GM12878 (cell line): Measurements from ENCODE around the gene ADAMTS4. TPM values are rescaled to one million over a fixed set of nuclear protein-coding genes. Genes with fewer than 3 reads are reported as not detected.
A peak's percentile ranks its signal among the peaks of the same experiment; 100 is the strongest.

ENCODE experiments used
- ATAC-seq: fragments of 200-7000 bp; cut with Tn5 transposase; 3 replicates; pipeline ENCODE4 v1.9.1; 2020; ENCODE audit warnings: mild to moderate bottlenecking, moderate library complexity
- BruUV-seq: library from RNA; stranded (reverse); fragments of 400-500 nt; replicated peaks from 2 replicates; lab custom pipeline; 2021; lab: Mats Ljungman, UMichigan
- CTCF ChIA-PET: fragments of 300-600 bp; sonication (Branson Sonifier 250); formaldehyde crosslinking; extraction: SDS; loops from one replicate; lab custom pipeline; 2021; ENCODE audit warnings: inconsistent platforms; lab: Yijun Ruan, JAX
- POLR2A ChIA-PET: fragments of 350-600 bp; formaldehyde crosslinking; extraction: SDS; loops from one replicate; lab custom pipeline; 2021; ENCODE audit warnings: inconsistent platforms; lab: Charles Lee
- RAD21 ChIA-PET: fragments of 300-600 bp; sonication (Branson Sonifier 250); formaldehyde crosslinking; loops from one replicate; lab custom pipeline; 2023; ENCODE audit warnings: antibody characterized with exemption; ENCODE audit not compliant: unreplicated experiment; lab: Charles Lee
- SMC1A ChIA-PET: fragments of 300-600 bp; sonication (Branson Sonifier 250); formaldehyde crosslinking; loops from one replicate; lab custom pipeline; 2023; ENCODE audit not compliant: unreplicated experiment, uncharacterized antibody; lab: Charles Lee
- DNase-seq: peaks from one replicate; pipeline ENCODE4 v3.0.0-alpha.2; 2011; ENCODE audit warnings: low read depth, low spot score
- FAIRE-seq: peaks from 3 replicates; lab custom pipeline; 2011; peaks lifted over from hg19 to GRCh38; lab: Jason Lieb, UNC
- H2AFZ ChIP-seq: 2 replicates; pipeline ENCODE4 v1.6.0; 2011; ENCODE audit warnings: low read depth, low read length, control low read depth; ENCODE audit not compliant: control insufficient read depth
- H3K27ac ChIP-seq: 2 replicates; pipeline ENCODE4 v1.5.1; 2011; ENCODE audit warnings: control low read depth; ENCODE audit not compliant: control insufficient read depth, insufficient read depth
- H3K27me3 ChIP-seq, 2 experiments: replicated peaks in 1 of 2; 2 replicates each; pipeline versions ENCODE4 v1.6.0 to v1.6.1; 2011; ENCODE audit warnings: low read length in 1 of 2; ENCODE audit not compliant: control insufficient read depth in 2 of 2, insufficient read depth in 2 of 2
- H3K36me3 ChIP-seq, 2 experiments: 2 replicates each; pipeline ENCODE4 v1.5.1; 2011; ENCODE audit warnings: low read length in 1 of 2; ENCODE audit not compliant: control insufficient read depth in 2 of 2, insufficient read depth in 2 of 2
- H3K4me1 ChIP-seq: 2 replicates; pipeline ENCODE4 v1.6.1; 2011; ENCODE audit warnings: mild to moderate bottlenecking, low read length, moderate library complexity, mixed read lengths; ENCODE audit not compliant: control insufficient read depth, insufficient read depth
- H3K4me2 ChIP-seq: 2 replicates; pipeline ENCODE4 v1.6.0; 2011; ENCODE audit warnings: control low read depth; ENCODE audit not compliant: control insufficient read depth, insufficient read depth
- H3K4me3 ChIP-seq: fragments of 200-600 bp; sonication (generic); 2 replicates; pipeline ENCODE4 v1.5.1; 2016
- H3K79me2 ChIP-seq: 2 replicates; pipeline ENCODE4 v1.6.0; 2011; ENCODE audit warnings: low read length; ENCODE audit not compliant: control insufficient read depth, insufficient read depth
- H3K9ac ChIP-seq: 2 replicates; pipeline ENCODE4 v1.8.0; 2011; ENCODE audit warnings: low read length, control low read depth, mixed read lengths; ENCODE audit not compliant: control insufficient read depth, insufficient read depth
- H3K9me3 ChIP-seq: replicated peaks from 3 replicates; pipeline ENCODE4 v1.5.1; 2011; ENCODE audit warnings: mild to moderate bottlenecking, low read length; ENCODE audit not compliant: control insufficient read depth, insufficient read depth
- H4K20me1 ChIP-seq: 2 replicates; pipeline ENCODE4 v1.6.0; 2011; ENCODE audit not compliant: control insufficient read depth, insufficient read depth
- BHLHE40 ChIP-seq, 2 experiments: fragments of 450-650 bp in 1 of 2; IDR thresholded peaks; 2 replicates each; pipeline ENCODE4 v1.6.1; 2011 to 2017; ENCODE audit warnings: low read depth in 2 of 2, borderline replicate concordance in 1 of 2, improper control_type of control experiment in 1 of 2, low read length in 1 of 2, mild to moderate bottlenecking in 1 of 2
- CREM ChIP-seq: IDR thresholded peaks from 2 replicates; pipeline ENCODE4 v1.6.1; 2014; ENCODE audit warnings: antibody characterized with exemption, low read depth
- JUNB ChIP-seq: IDR thresholded peaks from 2 replicates; pipeline ENCODE4 v1.6.1; 2016; ENCODE audit warnings: antibody characterized with exemption, mild to moderate bottlenecking
- KAT2A ChIP-seq: conservative IDR thresholded peaks from 2 replicates; pipeline ENCODE4 v1.6.1; 2011; ENCODE audit warnings: low read depth, low read length; ENCODE audit not compliant: control insufficient read depth
- POLR2AphosphoS5 ChIP-seq: IDR thresholded peaks from 2 replicates; pipeline ENCODE4 v1.6.1; 2011; ENCODE audit warnings: mild to moderate bottlenecking, low read length, inconsistent platforms
- RB1 ChIP-seq: fragments of 450-650 bp; formaldehyde crosslinking; IDR thresholded peaks from 2 replicates; pipeline ENCODE4 v1.6.1; 2017; ENCODE audit warnings: mild to moderate bottlenecking, borderline replicate concordance
- RUNX3 ChIP-seq: IDR thresholded peaks from 2 replicates; pipeline ENCODE4 v1.6.1; 2012; ENCODE audit warnings: low read length, inconsistent platforms
- SMAD1 ChIP-seq: fragments of 450-650 bp; IDR thresholded peaks from 2 replicates; pipeline ENCODE4 v1.6.1; 2018; ENCODE audit warnings: mild to moderate bottlenecking, low read depth; ENCODE audit not compliant: partially characterized antibody
- WGBS: methylation state at CpG from one replicate; pipeline ENCODE4 v1.1.6; 2016; ENCODE audit warnings: low lambda C conversion rate; ENCODE audit not compliant: insufficient replicate concordance, insufficient coverage; ENCODE audit errors: missing lambda C conversion rate; 5-methylcytosine and 5-hydroxymethylcytosine counted together
- in situ Hi-C: fragments of 300-500 bp; cut with MboI; formaldehyde crosslinking; loops from 9 replicates; pipeline ENCODE4 v1.14.3; 2018; ENCODE audit warnings: mixed read lengths
- intact Hi-C: fragments of 100-400 bp; cut with micrococcal nuclease; formaldehyde crosslinking; loops from one replicate; pipeline ENCODE4 v1.14.2; 2022; ENCODE audit not compliant: unreplicated experiment
- polyA plus RNA-seq, 11 experiments: library from polyadenylated mRNA; depleted of rRNA in 4 of 11; unstranded in 6 of 11; stranded (reverse) in 5 of 11; fragments of >200 nt; fragmentation: Nextera tagmentation in 4 of 11; fragmentation: Illumina TruSeq in 1 of 11; extraction: Ambion mirVana in 4 of 11; extraction: Trizol in 1 of 11; gene quantifications; 1 replicate in 1 of 11; 2 replicates in 10 of 11; pipeline versions ENCODE4 v1.2.1 to v1.2.3, GENCODE V29; 2011 to 2016; ENCODE audit warnings: inconsistent platforms in 2 of 11, missing spikeins in 2 of 11, low read depth in 1 of 11
- total RNA-seq, 4 experiments: library from RNA; depleted of rRNA in 3 of 4; stranded (reverse); fragments of >200 nt in 3 of 4; fragmentation: Illumina TruSeq in 1 of 4; extraction: Trizol in 1 of 4; gene quantifications; 2 replicates each; pipeline versions ENCODE4 v1.2.1 to v1.2.3, GENCODE V29; 2013 to 2021
- TF ChIP-seq, protein P1 (sequence below): fragments of 450-650 bp; IDR thresholded peaks from 2 replicates; pipeline ENCODE4 v1.6.1; 2016; ENCODE audit warnings: mild to moderate bottlenecking, moderate library complexity, borderline replicate concordance
- TF ChIP-seq, protein P2 (sequence below), 3 experiments: IDR thresholded peaks in 2 of 3; conservative IDR thresholded peaks in 1 of 3; 2 replicates each; pipeline ENCODE4 v1.5.1; 2011; ENCODE audit warnings: low read depth in 3 of 3, low read length in 3 of 3, mild to moderate bottlenecking in 3 of 3, control low read depth in 2 of 3, moderate library complexity in 2 of 3, inconsistent platforms in 1 of 3, mixed read lengths in 1 of 3; ENCODE audit not compliant: control insufficient read depth in 2 of 3, insufficient read depth in 1 of 3; ENCODE audit errors: extremely low read depth in 1 of 3
- TF ChIP-seq, protein P3 (sequence below): IDR thresholded peaks from 2 replicates; pipeline ENCODE4 v1.6.1; 2011; ENCODE audit warnings: borderline replicate concordance, low read depth, mild to moderate bottlenecking, moderate library complexity, mixed read lengths, low read length; ENCODE audit not compliant: insufficient read depth; ENCODE audit errors: extremely low read length

Gene ADAMTS4
- total and polyA plus RNA-seq, 10 of the 15 experiments (the other 5 are each of a cell fraction or from before 2014, with no cell fraction given), result 0.01 to 0.13 (median 0.05) TPM; not detected in 2

DNA sequence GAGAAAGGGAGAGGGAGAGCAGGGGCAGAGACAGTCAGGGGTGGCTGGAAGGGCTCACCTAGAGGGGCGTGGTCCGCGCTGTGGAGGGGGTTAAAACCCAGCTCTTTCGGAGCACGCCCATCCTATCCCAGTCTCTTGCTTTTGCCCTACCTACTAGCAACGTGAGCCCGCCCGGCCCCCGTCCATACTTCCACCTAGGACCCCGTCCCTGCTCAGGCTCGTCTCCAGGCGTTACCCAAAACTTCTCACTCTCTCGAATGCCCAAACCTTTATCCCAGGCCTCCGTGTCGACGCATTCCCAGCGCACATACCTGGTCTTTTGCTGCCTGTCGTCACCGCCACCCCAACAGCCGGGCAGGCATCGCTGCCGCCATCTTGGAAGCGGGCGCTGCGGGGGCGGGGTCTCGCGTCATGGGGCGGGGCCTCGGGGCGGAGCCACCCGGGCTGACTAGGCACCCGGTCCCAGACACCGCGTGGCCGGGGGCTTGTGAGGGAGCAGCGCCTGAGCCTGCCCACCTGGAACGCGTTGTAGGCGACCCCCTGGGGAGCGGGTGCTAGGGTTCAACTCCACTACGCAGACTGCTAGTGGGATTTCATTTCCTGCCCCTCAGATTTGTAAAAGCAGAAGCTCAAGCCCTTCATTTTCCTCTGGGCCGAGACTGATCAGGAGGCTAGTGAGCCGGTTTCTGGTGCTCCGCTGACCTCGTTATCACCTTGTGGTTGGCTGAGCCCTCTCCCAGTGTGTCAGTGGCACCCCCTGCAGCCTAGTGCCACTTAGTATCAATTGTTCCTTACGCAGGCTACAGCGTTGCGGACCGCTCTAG is 21.5 kb downstream of the ADAMTS4 start, which contains the start of gene B4GALT3:
TSS of gene B4GALT3 (minus strand) at position 396 of the 824 bp plus-strand sequence. CDS start 1,447 bp downstream, outside the sequence.
- peak within 1 kb of the TSS; percentile 87 for H3K4me2 ChIP-seq
- peak within 1 kb of the TSS; percentile 96 for H2AFZ ChIP-seq
- intact Hi-C loops, result no loop called here
- ATAC-seq (peak; percentile 93), DNase-seq (no peak), FAIRE-seq (no peak)
- ChIA-PET SMC1A (interaction anchor here (0.9 to 1.9 kb wide), 6 partner anchors 9 to 207 kb away, joined by 3 to 10 read pairs (median 4); partner anchors contain the start of genes PPOX and TOMM40L), CTCF (interaction anchor here (0.6 to 3.7 kb wide), 7 partner anchors 9 to 205 kb away, joined by 3 to 44 read pairs (median 7); partner anchors contain the start of genes PPOX and TOMM40L), RAD21 (interaction anchor here (1.0 to 2.9 kb wide), 4 partner anchors 12 to 48 kb away, joined by 4 to 21 read pairs (median 8); partner anchors contain the start of genes PPOX and TOMM40L), POLR2A (interaction anchor here (1.0 to 1.9 kb wide), 4 partner anchors 9 to 25 kb away, joined by 7 to 14 read pairs (median 8); partner anchors contain the start of genes NDUFS2 and PPOX)
- peak within 1 kb of the TSS; percentile 90 for H3K4me3 ChIP-seq
- peak within 1 kb of the TSS; percentile 69 for H3K9ac ChIP-seq
- H3K27me3 ChIP-seq, result no peaks in the 10 kb centered on the region
- peaks cover 6 to 26% of the 10 kb centered on the region in 2 experiments for H3K36me3 ChIP-seq
- TSS peak; percentile 86 for BruUV-seq
- 13% methylated on average over 50 of the region's 50 CpGs for WGBS
- H3K27ac ChIP-seq, result peak within 1 kb of the TSS; percentile 87
- no peaks in the 10 kb centered on the region for H4K20me1 ChIP-seq
- H3K4me1 ChIP-seq, result peaks cover 33% of the 10 kb centered on the region
- in situ Hi-C loops, result no loop called here
- peaks cover 23% of the 10 kb centered on the region for H3K79me2 ChIP-seq
- H3K9me3 ChIP-seq, result no peaks in the 10 kb centered on the region
- TF ChIP-seq KAT2A (no peak), CREM (peak; percentile 73), POLR2AphosphoS5 (peak; percentile 95), SMAD1 (no peak), RB1 (0 out of 2 replicates have a peak, but pooled peaks have one; percentile 38), RUNX3 (peak; percentile 51), BHLHE40 (IDR thresholded peaks at IDR 0.05; ENCODE audit: borderline replicate concordance in 1 of 2, low read depth in 2 of 2, low read length in 1 of 2) (no peak), JUNB (no peak)
- TF ChIP-seq, protein P1, sequence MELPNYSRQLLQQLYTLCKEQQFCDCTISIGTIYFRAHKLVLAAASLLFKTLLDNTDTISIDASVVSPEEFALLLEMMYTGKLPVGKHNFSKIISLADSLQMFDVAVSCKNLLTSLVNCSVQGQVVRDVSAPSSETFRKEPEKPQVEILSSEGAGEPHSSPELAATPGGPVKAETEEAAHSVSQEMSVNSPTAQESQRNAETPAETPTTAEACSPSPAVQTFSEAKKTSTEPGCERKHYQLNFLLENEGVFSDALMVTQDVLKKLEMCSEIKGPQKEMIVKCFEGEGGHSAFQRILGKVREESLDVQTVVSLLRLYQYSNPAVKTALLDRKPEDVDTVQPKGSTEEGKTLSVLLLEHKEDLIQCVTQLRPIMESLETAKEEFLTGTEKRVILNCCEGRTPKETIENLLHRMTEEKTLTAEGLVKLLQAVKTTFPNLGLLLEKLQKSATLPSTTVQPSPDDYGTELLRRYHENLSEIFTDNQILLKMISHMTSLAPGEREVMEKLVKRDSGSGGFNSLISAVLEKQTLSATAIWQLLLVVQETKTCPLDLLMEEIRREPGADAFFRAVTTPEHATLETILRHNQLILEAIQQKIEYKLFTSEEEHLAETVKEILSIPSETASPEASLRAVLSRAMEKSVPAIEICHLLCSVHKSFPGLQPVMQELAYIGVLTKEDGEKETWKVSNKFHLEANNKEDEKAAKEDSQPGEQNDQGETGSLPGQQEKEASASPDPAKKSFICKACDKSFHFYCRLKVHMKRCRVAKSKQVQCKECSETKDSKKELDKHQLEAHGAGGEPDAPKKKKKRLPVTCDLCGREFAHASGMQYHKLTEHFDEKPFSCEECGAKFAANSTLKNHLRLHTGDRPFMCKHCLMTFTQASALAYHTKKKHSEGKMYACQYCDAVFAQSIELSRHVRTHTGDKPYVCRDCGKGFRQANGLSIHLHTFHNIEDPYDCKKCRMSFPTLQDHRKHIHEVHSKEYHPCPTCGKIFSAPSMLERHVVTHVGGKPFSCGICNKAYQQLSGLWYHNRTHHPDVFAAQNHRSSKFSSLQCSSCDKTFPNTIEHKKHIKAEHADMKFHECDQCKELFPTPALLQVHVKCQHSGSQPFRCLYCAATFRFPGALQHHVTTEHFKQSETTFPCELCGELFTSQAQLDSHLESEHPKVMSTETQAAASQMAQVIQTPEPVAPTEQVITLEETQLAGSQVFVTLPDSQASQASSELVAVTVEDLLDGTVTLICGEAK, result no peak
- TF ChIP-seq, protein P2, sequence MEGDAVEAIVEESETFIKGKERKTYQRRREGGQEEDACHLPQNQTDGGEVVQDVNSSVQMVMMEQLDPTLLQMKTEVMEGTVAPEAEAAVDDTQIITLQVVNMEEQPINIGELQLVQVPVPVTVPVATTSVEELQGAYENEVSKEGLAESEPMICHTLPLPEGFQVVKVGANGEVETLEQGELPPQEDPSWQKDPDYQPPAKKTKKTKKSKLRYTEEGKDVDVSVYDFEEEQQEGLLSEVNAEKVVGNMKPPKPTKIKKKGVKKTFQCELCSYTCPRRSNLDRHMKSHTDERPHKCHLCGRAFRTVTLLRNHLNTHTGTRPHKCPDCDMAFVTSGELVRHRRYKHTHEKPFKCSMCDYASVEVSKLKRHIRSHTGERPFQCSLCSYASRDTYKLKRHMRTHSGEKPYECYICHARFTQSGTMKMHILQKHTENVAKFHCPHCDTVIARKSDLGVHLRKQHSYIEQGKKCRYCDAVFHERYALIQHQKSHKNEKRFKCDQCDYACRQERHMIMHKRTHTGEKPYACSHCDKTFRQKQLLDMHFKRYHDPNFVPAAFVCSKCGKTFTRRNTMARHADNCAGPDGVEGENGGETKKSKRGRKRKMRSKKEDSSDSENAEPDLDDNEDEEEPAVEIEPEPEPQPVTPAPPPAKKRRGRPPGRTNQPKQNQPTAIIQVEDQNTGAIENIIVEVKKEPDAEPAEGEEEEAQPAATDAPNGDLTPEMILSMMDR (IDR thresholded peaks at IDR 0.05 in 2 of 3, conservative IDR thresholded peaks at IDR 0.05 in 1 of 3; ENCODE audit: control insufficient read depth in 2 of 3, extremely low read depth in 1 of 3, insufficient read depth in 1 of 3, low read depth in 3 of 3, low read length in 3 of 3), result 0 out of 6 replicates have a peak, but pooled peaks of 1 of the 3 experiments have one; percentile 8
- TF ChIP-seq, protein P3, sequence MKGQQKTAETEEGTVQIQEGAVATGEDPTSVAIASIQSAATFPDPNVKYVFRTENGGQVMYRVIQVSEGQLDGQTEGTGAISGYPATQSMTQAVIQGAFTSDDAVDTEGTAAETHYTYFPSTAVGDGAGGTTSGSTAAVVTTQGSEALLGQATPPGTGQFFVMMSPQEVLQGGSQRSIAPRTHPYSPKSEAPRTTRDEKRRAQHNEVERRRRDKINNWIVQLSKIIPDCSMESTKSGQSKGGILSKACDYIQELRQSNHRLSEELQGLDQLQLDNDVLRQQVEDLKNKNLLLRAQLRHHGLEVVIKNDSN, result peak; percentile 15
